ENCODE results near the gene TNFRSF11A. TPM values are rescaled to one million over a fixed set of nuclear protein-coding genes. Genes with fewer than 3 reads are reported as not detected.

TNFRSF11A gene
- polyA plus RNA-seq, 1 donor from 2014 or later: not detected

- Histone ChIP-seq H4K20me1 (ENCODE audit: insufficient read depth) (no peaks in the 10 kb centered on the region), H3K27me3 (ENCODE audit: insufficient read depth, low read depth, low read length) (no peaks in the 10 kb centered on the region), H3K9me2 (ENCODE audit: insufficient read depth, low read length) (no peaks in the 10 kb centered on the region), H3K9ac (ENCODE audit: low read length) (no peak overlapping the region), H3K4me3 (ENCODE audit: low read length) (no peak overlapping the region), H3K27ac (ENCODE audit: low read length) (no peak overlapping the region), H3F3A (ENCODE audit: insufficient read depth, low read length, poor library complexity, severe bottlenecking) (no peaks in the 10 kb centered on the region), H2AFZ (ENCODE audit: low read depth, low read length) (no peak overlapping the region), H3K9me3 (ENCODE audit: low read length) (no peaks in the 10 kb centered on the region), H3K4me2 (ENCODE audit: low read length) (no peak overlapping the region), H3K36me3 (ENCODE audit: insufficient read depth, low read length) (no peaks in the 10 kb centered on the region), H3K79me2 (replicated peaks; ENCODE audit: insufficient read depth, low read length) (no peaks in the 10 kb centered on the region)
- TF ChIP-seq REST (IDR thresholded peaks at IDR 0.05; ENCODE audit: borderline replicate concordance): no peak
- TF ChIP-seq EP300 (conservative IDR thresholded peaks at IDR 0.05; ENCODE audit: poor library complexity, severe bottlenecking): no peak
- TF ChIP-seq CTCF (IDR thresholded peaks at IDR 0.05; ENCODE audit: poor library complexity, severe bottlenecking): no peak
- TF ChIP-seq RAD21 (conservative IDR thresholded peaks at IDR 0.05): no peak
- no peak for TF ChIP-seq TAF1 (IDR thresholded peaks at IDR 0.05; ENCODE audit: low read depth)
- TF ChIP-seq SMC3 (conservative IDR thresholded peaks at IDR 0.05; ENCODE audit: poor library complexity): no peak
- TF ChIP-seq POLR2AphosphoS5 (IDR thresholded peaks at IDR 0.05): no peak
- no peak for TF ChIP-seq MXI1 (conservative IDR thresholded peaks at IDR 0.05; ENCODE audit: poor library complexity, severe bottlenecking)
- TF ChIP-seq EZH2 (IDR thresholded peaks at IDR 0.05; ENCODE audit: borderline replicate concordance, insufficient read depth, low read length, poor library complexity, severe bottlenecking): no peak
Observed at GRCh38 chr18:62360805-62361204, 35.7 kb downstream of the TNFRSF11A start.

GRCh38 chr18:62361288-62361687 lies 36.2 kb downstream of the TNFRSF11A start:
- Histone ChIP-seq H3K9ac (ENCODE audit: low read length) (no peak overlapping the region), H3K9me3 (ENCODE audit: low read length) (no peaks in the 10 kb centered on the region), H3K36me3 (ENCODE audit: insufficient read depth, low read length) (no peaks in the 10 kb centered on the region), H2AFZ (ENCODE audit: low read depth, low read length) (no peak overlapping the region), H3K27ac (ENCODE audit: low read length) (no peak overlapping the region), H3K4me2 (ENCODE audit: low read length) (no peak overlapping the region), H3K27me3 (ENCODE audit: insufficient read depth, low read depth, low read length) (no peaks in the 10 kb centered on the region), H3K9me2 (ENCODE audit: insufficient read depth, low read length) (no peaks in the 10 kb centered on the region), H3K4me3 (ENCODE audit: low read length) (no peak overlapping the region), H3F3A (ENCODE audit: insufficient read depth, low read length, poor library complexity, severe bottlenecking) (no peaks in the 10 kb centered on the region), H3K79me2 (replicated peaks; ENCODE audit: insufficient read depth, low read length) (no peaks in the 10 kb centered on the region), H4K20me1 (ENCODE audit: insufficient read depth) (no peaks in the 10 kb centered on the region)
- TF ChIP-seq SMC3 (conservative IDR thresholded peaks at IDR 0.05; ENCODE audit: poor library complexity) (no peak), RAD21 (conservative IDR thresholded peaks at IDR 0.05) (no peak), REST (IDR thresholded peaks at IDR 0.05; ENCODE audit: borderline replicate concordance) (no peak), EZH2 (IDR thresholded peaks at IDR 0.05; ENCODE audit: borderline replicate concordance, insufficient read depth, low read length, poor library complexity, severe bottlenecking) (no peak), EP300 (conservative IDR thresholded peaks at IDR 0.05; ENCODE audit: poor library complexity, severe bottlenecking) (no peak), POLR2AphosphoS5 (IDR thresholded peaks at IDR 0.05) (no peak), TAF1 (IDR thresholded peaks at IDR 0.05; ENCODE audit: low read depth) (no peak), MXI1 (conservative IDR thresholded peaks at IDR 0.05; ENCODE audit: poor library complexity, severe bottlenecking) (no peak), CTCF (IDR thresholded peaks at IDR 0.05; ENCODE audit: poor library complexity, severe bottlenecking) (no peak)

All from neural cell (in vitro differentiated cells).